Heart left ventricle (tissue), 13 donors: ENCODE data around the gene GNPDA1.

Experiments used
- POLR2A ChIP-seq, 2 donors: fragments of 450-650 bp; IDR thresholded peaks; one replicate each; pipeline ENCODE4 v1.6.1; 2017; ENCODE audit warnings: antibody characterized with exemption in 2 of 2, mild to moderate bottlenecking in 2 of 2, moderate library complexity in 2 of 2
- TF ChIP-seq, protein P1 (sequence below), 12 donors: fragments of 200-600 bp; sonication (generic) in 4 of 12; IDR thresholded peaks; one replicate each; pipeline versions ENCODE4 v1.5.0 to v1.8.0; 2018 to 2022; ENCODE audit warnings: antibody characterized with exemption in 12 of 12, mild to moderate bottlenecking in 5 of 12
- donor health status: ischemic (EF 13 %, LVEDD 7.1; RV severe dilation, severe dysfunction).
- donor health status: DM: no; HTN: yes; CAD: no.
- donor health status: DM: no; HTN: no; CAD: no.
- donor health status: ischemic (EF 25% LVEDD 6.9; RV normal size, moderate dysfunction).
- donor health status: ischemic (EF 25% LVEDD 5.7; RV mildly dilated, moderate dysfunction).
- donor health status: ischemic (EF 35%, LVEDD 5.7; RV mildly dilated, moderate dysfunction).
- donor health status: nonischemic (EF 11% LVEDD 7.7; RV severe dilation, severe dysfunction).
- donor health status: DM: yes; HTN: yes; CAD: no.
- donor health status: PGD.
- donor health status: ischemic (EF 29% LVEDD 5.4; RV normal size, mild dysfunction).
- donor health status: nonischemic (EF 23%, LVEDD 6.1; RV moderate dilation, normal function).

DNA sequence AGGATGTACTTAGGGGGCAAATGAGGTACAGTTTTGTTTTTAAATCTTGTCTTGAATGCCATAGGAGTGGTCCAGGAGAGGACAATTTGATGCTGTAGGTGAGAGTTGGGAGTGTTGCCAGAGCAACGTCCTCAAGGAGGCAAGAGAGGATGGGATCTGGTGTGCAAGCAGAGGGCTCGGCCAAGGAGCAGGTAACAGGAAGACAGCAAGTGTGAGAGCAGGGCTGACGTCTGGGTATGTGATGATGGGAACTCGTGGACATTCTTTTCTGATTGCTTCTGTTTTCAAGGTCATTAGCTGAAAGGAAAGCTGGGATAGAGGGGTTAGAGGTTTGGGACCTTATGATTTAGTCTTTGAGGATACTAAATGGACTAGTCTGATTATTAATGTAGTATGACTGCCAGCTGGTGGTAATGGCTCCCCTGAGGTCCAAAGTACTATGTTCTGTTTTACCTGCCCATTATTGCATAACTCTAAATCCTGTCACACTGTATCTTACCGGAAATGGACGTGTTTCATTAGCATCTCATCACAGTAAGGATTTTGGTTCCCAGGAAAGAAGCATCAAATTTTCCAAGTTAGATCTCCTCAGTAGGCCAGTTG is 15.4 kb downstream of the GNPDA1 start:
- no peak for TF ChIP-seq POLR2A (IDR thresholded peaks at IDR 0.05)
- TF ChIP-seq, protein P1, sequence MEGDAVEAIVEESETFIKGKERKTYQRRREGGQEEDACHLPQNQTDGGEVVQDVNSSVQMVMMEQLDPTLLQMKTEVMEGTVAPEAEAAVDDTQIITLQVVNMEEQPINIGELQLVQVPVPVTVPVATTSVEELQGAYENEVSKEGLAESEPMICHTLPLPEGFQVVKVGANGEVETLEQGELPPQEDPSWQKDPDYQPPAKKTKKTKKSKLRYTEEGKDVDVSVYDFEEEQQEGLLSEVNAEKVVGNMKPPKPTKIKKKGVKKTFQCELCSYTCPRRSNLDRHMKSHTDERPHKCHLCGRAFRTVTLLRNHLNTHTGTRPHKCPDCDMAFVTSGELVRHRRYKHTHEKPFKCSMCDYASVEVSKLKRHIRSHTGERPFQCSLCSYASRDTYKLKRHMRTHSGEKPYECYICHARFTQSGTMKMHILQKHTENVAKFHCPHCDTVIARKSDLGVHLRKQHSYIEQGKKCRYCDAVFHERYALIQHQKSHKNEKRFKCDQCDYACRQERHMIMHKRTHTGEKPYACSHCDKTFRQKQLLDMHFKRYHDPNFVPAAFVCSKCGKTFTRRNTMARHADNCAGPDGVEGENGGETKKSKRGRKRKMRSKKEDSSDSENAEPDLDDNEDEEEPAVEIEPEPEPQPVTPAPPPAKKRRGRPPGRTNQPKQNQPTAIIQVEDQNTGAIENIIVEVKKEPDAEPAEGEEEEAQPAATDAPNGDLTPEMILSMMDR (IDR thresholded peaks at IDR 0.05), result no peak
